GM12864 (cell line): Measurements from ENCODE around the gene CIB1.

Source experiments
- DNase-seq: peaks from one replicate; pipeline ENCODE4 v3.0.0-alpha.2; 2011; ENCODE audit warnings: low read depth
- H3K4me3 ChIP-seq: 2 replicates; pipeline ENCODE4 v1.5.1; 2011; ENCODE audit warnings: mild to moderate bottlenecking, low read depth, low read length, control low read depth
- TF ChIP-seq, protein P1 (sequence below): IDR thresholded peaks from 2 replicates; pipeline ENCODE4 v1.5.1; 2011; ENCODE audit warnings: low read depth, mild to moderate bottlenecking, moderate library complexity, low read length, control low read depth, inconsistent platforms; ENCODE audit errors: missing control alignments

CIB1 gene

DNA sequence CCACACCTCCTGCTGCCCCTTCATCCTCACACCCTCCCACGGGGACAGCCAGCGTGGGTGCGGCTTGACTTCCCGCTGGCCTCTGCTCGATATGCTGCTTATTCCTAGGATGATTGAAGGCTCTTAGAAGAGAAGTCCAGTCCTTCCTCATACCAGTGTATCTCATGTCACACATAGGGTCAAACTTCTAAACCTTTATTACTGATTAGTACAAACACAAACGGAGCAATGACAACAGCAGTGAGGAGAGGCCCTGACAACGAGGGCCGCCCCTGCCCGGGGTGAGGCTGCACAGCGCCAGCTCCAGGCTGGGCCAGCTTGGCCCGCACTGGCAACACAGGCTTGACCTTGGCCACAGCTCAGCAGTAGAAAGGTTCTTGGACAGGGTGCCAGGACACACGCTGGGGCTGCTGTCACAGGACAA, 3.7 kb downstream of the CIB1 start:
- no peak for DNase-seq
- TF ChIP-seq, protein P1, sequence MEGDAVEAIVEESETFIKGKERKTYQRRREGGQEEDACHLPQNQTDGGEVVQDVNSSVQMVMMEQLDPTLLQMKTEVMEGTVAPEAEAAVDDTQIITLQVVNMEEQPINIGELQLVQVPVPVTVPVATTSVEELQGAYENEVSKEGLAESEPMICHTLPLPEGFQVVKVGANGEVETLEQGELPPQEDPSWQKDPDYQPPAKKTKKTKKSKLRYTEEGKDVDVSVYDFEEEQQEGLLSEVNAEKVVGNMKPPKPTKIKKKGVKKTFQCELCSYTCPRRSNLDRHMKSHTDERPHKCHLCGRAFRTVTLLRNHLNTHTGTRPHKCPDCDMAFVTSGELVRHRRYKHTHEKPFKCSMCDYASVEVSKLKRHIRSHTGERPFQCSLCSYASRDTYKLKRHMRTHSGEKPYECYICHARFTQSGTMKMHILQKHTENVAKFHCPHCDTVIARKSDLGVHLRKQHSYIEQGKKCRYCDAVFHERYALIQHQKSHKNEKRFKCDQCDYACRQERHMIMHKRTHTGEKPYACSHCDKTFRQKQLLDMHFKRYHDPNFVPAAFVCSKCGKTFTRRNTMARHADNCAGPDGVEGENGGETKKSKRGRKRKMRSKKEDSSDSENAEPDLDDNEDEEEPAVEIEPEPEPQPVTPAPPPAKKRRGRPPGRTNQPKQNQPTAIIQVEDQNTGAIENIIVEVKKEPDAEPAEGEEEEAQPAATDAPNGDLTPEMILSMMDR = no peak
- no peak overlapping the region for H3K4me3 ChIP-seq

DNA sequence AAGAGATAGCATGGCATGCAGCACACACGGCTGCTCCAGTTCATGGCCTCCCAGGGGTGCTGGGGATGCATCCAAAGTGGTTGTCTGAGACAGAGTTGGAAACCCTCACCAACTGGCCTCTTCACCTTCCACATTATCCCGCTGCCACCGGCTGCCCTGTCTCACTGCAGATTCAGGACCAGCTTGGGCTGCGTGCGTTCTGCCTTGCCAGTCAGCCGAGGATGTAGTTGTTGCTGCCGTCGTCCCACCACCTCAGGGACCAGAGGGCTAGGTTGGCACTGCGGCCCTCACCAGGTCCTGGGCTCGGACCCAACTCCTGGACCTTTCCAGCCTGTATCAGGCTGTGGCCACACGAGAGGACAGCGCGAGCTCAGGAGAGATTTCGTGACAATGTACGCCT, 4.8 kb downstream of the CIB1 start:
- no peak for DNase-seq
- TF ChIP-seq, protein P1 = no peak
- no peak overlapping the region for H3K4me3 ChIP-seq

DNA sequence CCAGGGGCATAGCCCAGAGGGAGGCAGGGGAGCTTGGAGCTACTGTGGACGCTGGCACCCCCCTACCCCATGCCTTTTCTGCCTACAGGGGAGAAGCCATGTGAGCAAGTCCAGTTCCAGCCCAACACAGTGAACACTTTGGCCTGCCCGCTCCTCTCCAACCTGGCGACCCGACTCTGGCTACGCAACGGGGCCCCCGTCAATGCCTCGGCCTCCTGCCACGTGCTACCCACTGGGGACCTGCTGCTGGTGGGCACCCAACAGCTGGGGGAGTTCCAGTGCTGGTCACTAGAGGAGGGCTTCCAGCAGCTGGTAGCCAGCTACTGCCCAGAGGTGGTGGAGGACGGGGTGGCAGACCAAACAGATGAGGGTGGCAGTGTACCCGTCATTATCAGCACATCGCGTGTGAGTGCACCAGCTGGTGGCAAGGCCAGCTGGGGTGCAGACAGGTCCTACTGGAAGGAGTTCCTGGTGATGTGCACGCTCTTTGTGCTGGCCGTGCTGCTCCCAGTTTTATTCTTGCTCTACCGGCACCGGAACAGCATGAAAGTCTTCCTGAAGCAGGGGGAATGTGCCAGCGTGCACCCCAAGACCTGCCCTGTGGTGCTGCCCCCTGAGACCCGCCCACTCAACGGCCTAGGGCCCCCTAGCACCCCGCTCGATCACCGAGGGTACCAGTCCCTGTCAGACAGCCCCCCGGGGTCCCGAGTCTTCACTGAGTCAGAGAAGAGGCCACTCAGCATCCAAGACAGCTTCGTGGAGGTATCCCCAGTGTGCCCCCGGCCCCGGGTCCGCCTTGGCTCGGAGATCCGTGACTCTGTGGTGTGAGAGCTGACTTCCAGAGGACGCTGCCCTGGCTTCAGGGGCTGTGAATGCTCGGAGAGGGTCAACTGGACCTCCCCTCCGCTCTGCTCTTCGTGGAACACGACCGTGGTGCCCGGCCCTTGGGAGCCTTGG, 5.6 kb downstream of the CIB1 start:
- DNase-seq = no peak
- no peak overlapping the region for H3K4me3 ChIP-seq
- TF ChIP-seq, protein P1 = no peak

DNA sequence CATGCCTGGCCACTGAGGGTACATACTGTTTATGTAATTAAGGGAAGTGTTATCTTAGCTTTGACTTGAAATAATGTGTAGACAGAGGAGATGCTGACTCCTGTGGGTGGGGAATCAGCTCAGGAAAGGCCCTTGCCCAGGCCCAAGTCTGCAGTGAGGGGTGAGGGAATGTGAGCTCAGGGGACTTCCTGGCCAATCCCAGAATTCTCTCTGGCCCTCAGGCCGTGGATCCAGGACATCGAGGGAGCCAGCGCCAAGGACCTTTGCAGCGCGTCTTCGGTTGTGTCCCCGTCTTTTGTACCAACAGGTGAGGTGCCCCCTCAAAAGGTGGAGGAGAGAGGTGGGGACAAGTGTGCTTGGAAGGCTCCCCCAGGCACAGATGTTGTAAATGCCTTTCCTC, 6.4 kb downstream of the CIB1 start:
- TF ChIP-seq, protein P1 = no peak
- DNase-seq = no peak
- no peak overlapping the region for H3K4me3 ChIP-seq

DNA sequence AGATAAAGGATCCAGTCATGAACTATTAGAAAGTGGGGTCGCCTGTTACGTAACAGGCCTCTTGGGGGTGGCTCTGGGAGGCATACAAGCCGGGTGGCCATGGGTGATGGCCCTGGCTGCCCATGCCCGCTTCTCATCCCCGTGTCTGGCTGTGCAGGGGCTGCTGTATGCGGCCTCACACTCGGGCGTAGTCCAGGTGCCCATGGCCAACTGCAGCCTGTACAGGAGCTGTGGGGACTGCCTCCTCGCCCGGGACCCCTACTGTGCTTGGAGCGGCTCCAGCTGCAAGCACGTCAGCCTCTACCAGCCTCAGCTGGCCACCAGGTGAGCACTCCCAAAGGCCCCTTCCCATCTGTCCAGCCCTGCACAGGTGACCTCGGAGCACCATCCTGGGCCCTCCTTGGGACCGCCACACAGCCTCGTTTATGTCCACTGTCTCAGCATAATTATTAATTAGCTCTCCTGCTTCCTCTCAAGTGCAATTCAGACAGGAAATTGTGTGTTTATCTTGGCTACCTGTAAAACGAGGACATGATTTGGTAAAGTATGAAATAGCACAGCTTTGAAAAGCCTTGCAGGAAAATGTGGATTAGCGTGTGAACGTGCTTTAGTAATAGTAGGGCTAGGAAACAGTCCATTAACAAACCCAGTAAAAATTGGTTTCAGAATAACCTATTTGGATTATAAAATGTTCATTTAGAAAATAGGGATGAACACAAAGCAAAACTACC, 8.1 kb downstream of the CIB1 start:
- TF ChIP-seq, protein P1 = no peak
- no peak overlapping the region for H3K4me3 ChIP-seq
- DNase-seq = no peak

DNA sequence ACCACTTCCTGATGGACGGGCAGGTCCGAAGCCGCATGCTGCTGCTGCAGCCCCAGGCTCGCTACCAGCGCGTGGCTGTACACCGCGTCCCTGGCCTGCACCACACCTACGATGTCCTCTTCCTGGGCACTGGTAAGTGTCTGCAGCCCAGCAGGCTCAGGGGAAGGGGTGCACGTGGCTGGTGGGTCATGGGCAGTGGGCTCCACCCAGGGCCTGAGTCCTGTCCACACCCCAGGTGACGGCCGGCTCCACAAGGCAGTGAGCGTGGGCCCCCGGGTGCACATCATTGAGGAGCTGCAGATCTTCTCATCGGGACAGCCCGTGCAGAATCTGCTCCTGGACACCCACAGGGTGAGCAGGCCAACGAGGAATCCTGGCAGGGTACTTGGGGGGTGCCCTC, 8.7 kb downstream of the CIB1 start:
- DNase-seq = no peak
- TF ChIP-seq, protein P1 = no peak
- H3K4me3 ChIP-seq = no peak overlapping the region
